Kidney (tissue), 14 donors: ENCODE data around the gene TMEM79. TPM values are rescaled to one million over a fixed set of nuclear protein-coding genes. Genes with fewer than 3 reads are reported as not detected.
A peak's percentile ranks its signal among the peaks of the same experiment; 100 is the strongest.

ENCODE experiments used
- DNase-seq, 5 donors: peaks; one replicate each; pipeline ENCODE4 v3.0.0-alpha.2; 2013 to 2020
- FAIRE-seq: peaks from 2 replicates; lab custom pipeline; 2012; peaks lifted over from hg19 to GRCh38; lab: Jason Lieb, UNC
- H3K27ac ChIP-seq, 2 donors: one replicate each; pipeline ENCODE4 v1.7.0; 2013; ENCODE audit warnings: low read depth in 2 of 2, low read length in 2 of 2, inconsistent platforms in 1 of 2
- H3K27me3 ChIP-seq: one replicate; pipeline ENCODE4 v1.7.1; 2013; ENCODE audit warnings: low read length, inconsistent platforms; ENCODE audit not compliant: control insufficient read depth, insufficient read depth
- H3K36me3 ChIP-seq, 3 donors: one replicate each; pipeline versions ENCODE4 v1.7.0 to v1.7.1; 2013; ENCODE audit warnings: low read length in 3 of 3, control low read depth in 1 of 3, inconsistent platforms in 1 of 3; ENCODE audit not compliant: insufficient read depth in 3 of 3, control insufficient read depth in 2 of 3
- H3K4me1 ChIP-seq, 3 donors: one replicate each; pipeline versions ENCODE4 v1.7.0 to v1.7.1; 2013; ENCODE audit warnings: low read length in 3 of 3, inconsistent platforms in 1 of 3, low read depth in 1 of 3; ENCODE audit not compliant: control insufficient read depth in 2 of 3, insufficient read depth in 2 of 3
- H3K4me3 ChIP-seq, 3 donors: one replicate each; pipeline versions ENCODE4 v1.7.0 to v1.8.1; 2013; ENCODE audit warnings: low read length in 3 of 3, control low read depth in 1 of 3, inconsistent platforms in 1 of 3
- H3K9ac ChIP-seq, 3 donors: one replicate each; pipeline versions ENCODE4 v1.7.0 to v1.7.1; 2013; ENCODE audit warnings: low read length in 3 of 3, control low read depth in 1 of 3, inconsistent platforms in 1 of 3
- H3K9me3 ChIP-seq, 3 donors: one replicate each; pipeline versions ENCODE4 v1.7.0 to v1.7.1; 2013; ENCODE audit warnings: low read length in 3 of 3, control low read depth in 1 of 3, inconsistent platforms in 1 of 3; ENCODE audit not compliant: control insufficient read depth in 2 of 3, insufficient read depth in 1 of 3
- intact Hi-C: fragments of 100-400 bp; cut with DNase I; formaldehyde crosslinking; loops from one replicate; pipeline ENCODE4 v1.11.1; 2022
- polyA plus RNA-seq: library from polyadenylated mRNA; stranded (reverse); fragments of 350-450 nt; fragmentation: Illumina TruSeq; extraction: RNeasy Lipid Tissue Mini Kit (QIAGEN cat#74804); gene quantifications from one replicate; pipeline ENCODE4 v1.2.3, GENCODE V29; 2014; ENCODE audit warnings: low read depth, low replicate concordance; ENCODE audit not compliant: insufficient read depth
- total RNA-seq: library from RNA; stranded (reverse); fragmentation: NEBNext Ultra II Directional; extraction: Animal tissue kit (Norgen Biotek cat#: 25700); gene quantifications from one replicate; pipeline ENCODE4 v1.2.1, GENCODE V29; 2021
- TF ChIP-seq, protein P1 (sequence below): IDR thresholded peaks from 3 replicates; pipeline ENCODE4 v1.5.1; 2012; ENCODE audit warnings: mild to moderate bottlenecking, moderate library complexity, borderline replicate concordance; ENCODE audit not compliant: insufficient read depth; ENCODE audit errors: extremely low read depth
- donor health status: control.
- donor health status: control.
- donor health status: control.
- donor health status: control.
- donor health status: control.
- donor health status: DM: yes; HTN: yes; CAD: no.
- donor health status: Normal renal cell carcinoma (clear cell type).

The TMEM79 gene
- total and polyA plus RNA-seq, 2 donors from 2014 or later = 2.7 to 3.9 TPM

GRCh38 chr1:156303241-156303640, 19.1 kb downstream of the TMEM79 start:
- FAIRE-seq = no peak
- Histone ChIP-seq H3K27ac (no peak overlapping the region), H3K27me3 (no peaks in the 10 kb centered on the region), H3K4me1 (no peaks in the 10 kb centered on the region), H3K36me3 (peaks cover 2 to 7% (median 4%) of the 10 kb centered on the region in 3 donors), H3K9me3 (no peaks in the 10 kb centered on the region), H3K9ac (no peak overlapping the region), H3K4me3 (no peak overlapping the region)
- intact Hi-C loops = no loop called here
- DNase-seq = no peak
- TF ChIP-seq, protein P1, sequence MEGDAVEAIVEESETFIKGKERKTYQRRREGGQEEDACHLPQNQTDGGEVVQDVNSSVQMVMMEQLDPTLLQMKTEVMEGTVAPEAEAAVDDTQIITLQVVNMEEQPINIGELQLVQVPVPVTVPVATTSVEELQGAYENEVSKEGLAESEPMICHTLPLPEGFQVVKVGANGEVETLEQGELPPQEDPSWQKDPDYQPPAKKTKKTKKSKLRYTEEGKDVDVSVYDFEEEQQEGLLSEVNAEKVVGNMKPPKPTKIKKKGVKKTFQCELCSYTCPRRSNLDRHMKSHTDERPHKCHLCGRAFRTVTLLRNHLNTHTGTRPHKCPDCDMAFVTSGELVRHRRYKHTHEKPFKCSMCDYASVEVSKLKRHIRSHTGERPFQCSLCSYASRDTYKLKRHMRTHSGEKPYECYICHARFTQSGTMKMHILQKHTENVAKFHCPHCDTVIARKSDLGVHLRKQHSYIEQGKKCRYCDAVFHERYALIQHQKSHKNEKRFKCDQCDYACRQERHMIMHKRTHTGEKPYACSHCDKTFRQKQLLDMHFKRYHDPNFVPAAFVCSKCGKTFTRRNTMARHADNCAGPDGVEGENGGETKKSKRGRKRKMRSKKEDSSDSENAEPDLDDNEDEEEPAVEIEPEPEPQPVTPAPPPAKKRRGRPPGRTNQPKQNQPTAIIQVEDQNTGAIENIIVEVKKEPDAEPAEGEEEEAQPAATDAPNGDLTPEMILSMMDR = no peak

DNA sequence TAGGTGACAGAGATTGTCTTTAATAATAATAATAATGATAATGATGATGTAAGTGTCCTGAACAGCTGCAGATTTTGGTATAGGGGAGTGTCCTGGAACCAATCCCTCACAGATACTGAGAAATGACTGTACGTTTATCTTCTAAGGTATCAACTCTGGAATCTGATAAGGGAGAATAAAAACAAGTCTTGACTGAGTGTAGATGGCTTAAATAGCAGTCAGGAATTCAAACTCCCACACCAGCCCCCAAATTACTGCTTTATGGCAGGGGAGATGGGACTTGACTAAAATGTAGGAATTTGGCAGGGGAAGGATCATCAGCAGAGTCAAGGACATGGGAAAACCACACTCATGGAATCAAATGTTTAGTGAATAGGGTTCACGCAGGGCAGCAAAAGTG, 21.1 kb downstream of the TMEM79 start:
- Histone ChIP-seq H3K4me3 (no peak overlapping the region), H3K27me3 (no peaks in the 10 kb centered on the region), H3K27ac (no peak overlapping the region), H3K9me3 (no peaks in the 10 kb centered on the region), H3K4me1 (no peaks in the 10 kb centered on the region), H3K9ac (no peak overlapping the region), H3K36me3 (peaks cover 5 to 19% (median 16%) of the 10 kb centered on the region in 3 donors)
- FAIRE-seq (no peak), DNase-seq (peak in 1 of 5 donors; percentile 11)
- intact Hi-C loops = no loop called here
- TF ChIP-seq, protein P1 = no peak

- Histone ChIP-seq H3K4me1 (no peaks in the 10 kb centered on the region), H3K27me3 (no peaks in the 10 kb centered on the region), H3K27ac (no peak overlapping the region), H3K9me3 (no peaks in the 10 kb centered on the region), H3K36me3 (peaks cover 12 to 42% (median 33%) of the 10 kb centered on the region in 3 donors), H3K4me3 (no peak overlapping the region), H3K9ac (no peak overlapping the region)
- no peak for DNase-seq
- intact Hi-C loops = no loop called here
- FAIRE-seq = no peak
- TF ChIP-seq, protein P1 = no peak
Observed at GRCh38 chr1:156308078-156308477, 24.0 kb downstream of the TMEM79 start.

- TF ChIP-seq, protein P1 = no peak
- Histone ChIP-seq H3K9ac (no peak overlapping the region), H3K4me1 (no peaks in the 10 kb centered on the region), H3K27me3 (no peaks in the 10 kb centered on the region), H3K36me3 (peaks cover 12 to 46% (median 36%) of the 10 kb centered on the region in 3 donors), H3K9me3 (no peaks in the 10 kb centered on the region), H3K27ac (no peak overlapping the region), H3K4me3 (no peak overlapping the region)
- intact Hi-C loops = no loop called here
- DNase-seq (no peak), FAIRE-seq (no peak)
Observed at GRCh38 chr1:156310962-156311361, 26.8 kb downstream of the TMEM79 start.
